ENCODE measurements around the gene CDK5R1. TPM values are rescaled to one million over a fixed set of nuclear protein-coding genes. Genes with fewer than 3 reads are reported as not detected.
A peak's percentile ranks its signal among the peaks of the same experiment; 100 is the strongest.

Gene CDK5R1
- total RNA-seq, 2 donors from 2014 or later, result 0.61 to 1.1 TPM

GRCh38 chr17:32464374-32464773 is 22.4 kb upstream of the CDK5R1 start:
- DNase-seq (no peak), ATAC-seq (no peak)
- intact Hi-C loops (cut with DNase I, micrococcal nuclease), result no loop called here

GRCh38 chr17:32467949-32468348 is 18.8 kb upstream of the CDK5R1 start:
- no peak for ATAC-seq
- intact Hi-C loops (cut with DNase I, micrococcal nuclease), result no loop called here

GRCh38 chr17:32470405-32471167 is 16.2 kb upstream of the CDK5R1 start:
- DNase-seq, result no peak
- intact Hi-C loops (cut with DNase I, micrococcal nuclease), result no loop called here
- ATAC-seq, result no peak

More at GRCh38 chr17:32467949-32468348, 18.8 kb upstream of the CDK5R1 start:
- DNase-seq, result no peak

- ATAC-seq, result no peak
- intact Hi-C loops (cut with DNase I, micrococcal nuclease), result no loop called here
- DNase-seq, result no peak
Measured at GRCh38 chr17:32471652-32472051, 15.1 kb upstream of the CDK5R1 start.

GRCh38 chr17:32475258-32475657 is 11.5 kb upstream of the CDK5R1 start:
- no peak for DNase-seq
- ATAC-seq, result no peak

GRCh38 chr17:32477220-32477619 is 9.6 kb upstream of the CDK5R1 start:
- DNase-seq (no peak), ATAC-seq (no peak)
- intact Hi-C loops (cut with DNase I, micrococcal nuclease), result no loop called here

More at GRCh38 chr17:32475258-32475657, 11.5 kb upstream of the CDK5R1 start:
- intact Hi-C loops (cut with DNase I, micrococcal nuclease), result no loop called here

GRCh38 chr17:32479074-32479617 is 7.6 kb upstream of the CDK5R1 start:
- DNase-seq, result no peak
- ATAC-seq, result no peak
- intact Hi-C loops (cut with DNase I, micrococcal nuclease), result no loop called here

GRCh38 chr17:32481193-32481592 is 5.6 kb upstream of the CDK5R1 start:
- intact Hi-C loops (cut with DNase I, micrococcal nuclease), result no loop called here
- no peak for DNase-seq
- ATAC-seq, result no peak

- no peak for DNase-seq
- ATAC-seq, result no peak
- intact Hi-C loops (cut with DNase I, micrococcal nuclease), result no loop called here
Measured at GRCh38 chr17:32482568-32483320, 4.0 kb upstream of the CDK5R1 start.

GRCh38 chr17:32483451-32484019 is 3.3 kb upstream of the CDK5R1 start:
- ATAC-seq, result peak; percentile 31
- intact Hi-C loops (cut with DNase I, micrococcal nuclease), result no loop called here
- no peak for DNase-seq

- intact Hi-C loops (cut with DNase I, micrococcal nuclease), result no loop called here
- ATAC-seq (no peak), DNase-seq (no peak)
Measured at GRCh38 chr17:32484041-32484461, 2.7 kb upstream of the CDK5R1 start.

GRCh38 chr17:32484628-32485027 is 2.2 kb upstream of the CDK5R1 start:
- intact Hi-C loops (cut with DNase I, micrococcal nuclease), result no loop called here
- ATAC-seq, result no peak
- no peak for DNase-seq

GRCh38 chr17:32485261-32486110 is 1.3 kb upstream of the CDK5R1 start:
- intact Hi-C loops (cut with DNase I, micrococcal nuclease), result no loop called here
- no peak for DNase-seq
- ATAC-seq, result no peak

GRCh38 chr17:32486111-32486700 is 587 bp upstream of the CDK5R1 start:
- DNase-seq (peak; percentile 52 to 78), ATAC-seq (peak; percentile 83)
- intact Hi-C loops (cut with DNase I, micrococcal nuclease), result no loop called here

- ATAC-seq (no peak), DNase-seq (no peak)
- intact Hi-C loops (cut with DNase I, micrococcal nuclease), result no loop called here
Measured at GRCh38 chr17:32487473-32488176, 832 bp downstream of the CDK5R1 start.

- DNase-seq (no peak), ATAC-seq (no peak)
- intact Hi-C loops (cut with DNase I, micrococcal nuclease), result no loop called here
Measured at GRCh38 chr17:32488177-32488542, 1.4 kb downstream of the CDK5R1 start.

- no peak for ATAC-seq
Measured at GRCh38 chr17:32488604-32489180, 1.9 kb downstream of the CDK5R1 start.

More at GRCh38 chr17:32488604-32489180, 1.9 kb downstream of the CDK5R1 start:
- DNase-seq, result no peak
- intact Hi-C loops (cut with DNase I, micrococcal nuclease), result no loop called here
